HG03354 (cell line): Measurements from ENCODE around the gene KANK2.
"Not testable (repeated sequence)": the region's sequence is repeated elsewhere in the genome, so short reads cannot be mapped to it uniquely, and the experiment has no call there.

Experiments
- ATAC-seq: cut with Tn5 transposase; IDR thresholded peaks from one replicate; pipeline ENCODE4 v1.9.1; 2021; ENCODE audit warnings: mild to moderate bottlenecking; ENCODE audit not compliant: unreplicated experiment, poor library complexity, severe bottlenecking

Gene KANK2

GRCh38 chr19:11152318-11153062, 44.9 kb downstream of the KANK2 start:
- no peak for ATAC-seq

DNA sequence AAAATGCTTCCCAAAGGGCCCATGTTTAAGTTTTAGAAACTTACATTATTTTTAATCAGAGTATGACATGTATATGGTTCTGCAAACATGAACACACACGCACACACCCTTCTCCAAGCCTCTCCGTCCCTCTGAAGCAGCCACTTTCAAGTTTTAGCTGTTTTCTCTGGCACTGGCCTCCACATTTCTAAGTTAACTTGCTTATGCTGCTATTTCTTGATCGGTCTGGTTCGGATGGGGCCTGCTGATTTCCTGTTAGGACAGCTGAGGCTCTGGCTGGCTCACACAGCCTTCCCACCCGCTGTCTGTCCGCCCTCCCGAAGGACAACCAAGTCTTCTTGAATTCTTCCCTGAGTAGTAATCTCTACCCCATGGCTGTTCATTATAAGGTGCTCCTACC, 46.2 kb downstream of the KANK2 start:
- no peak for ATAC-seq

DNA sequence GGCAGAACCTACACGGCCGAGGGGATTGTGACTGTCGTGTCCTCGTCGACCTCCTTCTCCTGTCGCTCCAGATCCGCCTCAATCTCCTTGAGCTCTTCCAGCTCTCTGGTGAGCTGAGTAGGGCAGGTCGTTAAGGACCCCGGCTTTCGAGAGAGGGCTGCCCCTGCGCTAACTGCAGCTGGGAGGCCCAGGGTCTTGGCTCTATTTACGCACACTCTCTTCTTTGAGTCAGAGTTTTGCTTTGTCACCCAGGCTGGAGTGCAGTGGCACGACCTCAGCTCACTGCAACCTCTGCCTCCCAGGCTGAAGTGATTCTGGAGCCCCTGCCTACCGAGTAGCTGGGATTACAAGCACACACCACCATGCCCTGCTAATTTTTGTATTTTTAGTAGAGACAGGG, 49.3 kb downstream of the KANK2 start:
- no peak for ATAC-seq

GRCh38 chr19:11145536-11145924, 51.8 kb downstream of the KANK2 start:
- ATAC-seq: no peak

DNA sequence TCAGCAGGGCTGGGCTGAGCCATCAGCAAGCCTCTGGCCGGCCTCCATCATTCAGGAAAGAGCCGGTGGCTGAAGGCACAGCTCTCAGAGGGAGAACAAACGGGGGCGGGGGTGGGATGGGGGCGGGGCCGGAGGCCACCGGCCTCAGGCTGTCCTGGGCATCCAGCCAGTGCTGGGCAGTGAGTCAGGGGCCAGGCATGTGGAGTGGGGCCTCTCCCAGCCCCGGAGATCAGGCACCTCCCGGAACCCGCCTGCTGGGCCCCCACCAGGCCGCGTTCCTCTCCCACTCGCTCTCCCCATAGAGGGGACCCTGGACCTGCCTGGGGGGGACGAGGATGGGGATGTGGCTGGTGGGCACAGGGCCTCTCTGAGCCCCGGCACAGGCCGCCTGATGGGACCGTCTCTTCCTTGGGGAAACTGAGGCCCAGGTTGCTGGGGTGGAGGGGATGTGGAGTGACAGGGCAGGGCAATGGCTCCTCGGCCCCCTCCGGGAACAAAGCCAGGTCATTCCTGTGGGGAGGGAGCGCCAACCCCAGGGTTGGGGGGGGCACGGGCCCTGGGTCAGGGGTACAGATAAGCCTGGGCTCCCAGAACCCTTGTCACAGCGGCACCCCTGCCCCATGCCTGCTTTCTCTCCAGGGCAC, 54.7 kb downstream of the KANK2 start:
- ATAC-seq: no peak

DNA sequence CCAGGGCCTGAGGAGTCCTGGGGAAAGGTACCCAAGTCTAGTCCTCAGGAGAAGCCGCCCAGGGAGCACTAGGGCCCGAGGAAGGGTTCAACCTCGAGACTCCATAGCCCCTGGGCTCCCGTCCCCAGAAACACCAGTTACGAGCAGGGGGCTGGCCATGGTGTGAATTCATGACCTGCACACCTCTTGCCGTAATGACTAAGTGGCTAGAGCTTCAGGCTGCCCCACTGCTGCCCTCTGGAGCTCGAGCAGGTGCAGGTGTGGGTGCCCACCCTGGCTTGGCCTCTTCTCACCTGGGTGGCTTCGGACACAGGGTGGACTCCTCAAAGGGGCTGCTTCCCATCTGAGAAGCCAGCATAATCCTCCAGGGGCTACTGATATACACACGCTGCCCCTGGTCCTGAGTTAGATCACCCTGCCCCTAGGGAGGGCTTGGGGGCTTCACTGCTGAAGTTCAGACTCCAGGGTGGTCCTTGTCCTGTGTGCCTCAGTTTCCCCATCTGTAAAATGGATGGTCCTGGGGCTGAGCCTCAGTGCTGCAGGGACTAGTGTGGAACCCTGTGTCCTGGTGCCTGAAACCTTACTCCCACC, 55.3 kb downstream of the KANK2 start:
- no peak for ATAC-seq

GRCh38 chr19:11140896-11141295, 56.4 kb downstream of the KANK2 start:
- no peak for ATAC-seq

DNA sequence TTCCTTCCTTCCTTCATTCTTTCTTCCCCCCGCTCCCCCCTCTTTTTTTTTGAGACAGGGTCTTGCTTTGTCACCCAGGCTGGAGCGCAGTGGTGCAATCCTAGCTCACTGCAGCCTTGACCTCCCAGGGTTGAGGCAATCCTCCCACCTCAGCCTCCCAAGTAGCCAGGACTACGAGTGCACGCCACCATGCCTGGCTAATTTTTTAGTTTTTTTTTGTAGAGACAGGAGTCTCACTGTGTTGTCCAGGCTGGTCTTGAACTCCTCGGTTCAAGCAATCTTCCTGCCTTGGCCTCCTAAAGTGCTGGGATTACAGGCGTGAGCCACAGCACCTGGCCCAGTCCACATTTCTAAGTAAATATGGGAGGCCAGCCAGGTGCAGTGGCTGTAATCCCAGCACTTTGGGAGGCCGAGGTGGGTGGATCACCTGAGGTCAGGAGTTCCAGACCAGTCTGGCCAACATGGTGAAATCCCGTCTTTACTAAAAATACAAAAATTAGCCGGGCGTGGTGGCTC, 57.3 kb downstream of the KANK2 start:
- not testable (repeated sequence) for ATAC-seq

DNA sequence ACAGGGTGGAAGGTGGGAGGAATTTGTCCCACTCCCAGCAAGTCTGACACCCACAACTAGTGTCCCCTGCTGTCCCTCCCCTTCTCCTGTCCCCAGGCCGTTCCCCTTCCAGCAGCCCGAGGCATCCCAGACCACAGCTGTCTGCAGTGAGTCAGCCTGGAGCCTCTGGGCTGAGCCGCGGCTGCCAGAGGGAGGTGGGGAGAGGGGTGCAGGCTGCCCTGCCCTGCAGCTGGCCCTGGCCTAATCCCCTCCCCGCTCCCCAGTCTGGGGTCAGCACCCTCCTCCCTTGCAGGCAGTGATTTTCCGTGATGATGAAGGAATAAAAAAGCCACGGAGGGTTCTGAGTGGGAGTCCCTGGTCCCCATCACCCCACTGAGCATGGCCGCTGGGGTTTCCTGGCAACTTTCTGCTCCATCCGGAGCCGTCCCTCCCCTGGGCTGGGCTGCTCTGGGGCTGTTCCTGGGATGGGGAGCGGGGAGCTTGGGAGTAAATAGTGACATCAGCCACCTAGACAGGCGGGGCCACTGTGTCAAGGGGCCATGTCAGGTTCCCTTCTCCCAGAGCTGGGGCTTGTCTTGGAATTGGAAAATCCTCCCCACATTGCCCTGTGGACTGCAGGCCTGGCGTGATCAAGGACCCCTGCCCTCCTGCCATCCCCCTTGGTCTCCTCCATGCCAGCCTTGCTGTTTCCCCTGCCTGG, 58.6 kb downstream of the KANK2 start:
- ATAC-seq: no peak

- ATAC-seq: no peak
Measured at GRCh38 chr19:11137542-11138384, 59.6 kb downstream of the KANK2 start.

GRCh38 chr19:11136400-11137101, 60.8 kb downstream of the KANK2 start:
- no peak for ATAC-seq

- ATAC-seq: no peak
Measured at GRCh38 chr19:11131471-11131870, 65.9 kb downstream of the KANK2 start.

DNA sequence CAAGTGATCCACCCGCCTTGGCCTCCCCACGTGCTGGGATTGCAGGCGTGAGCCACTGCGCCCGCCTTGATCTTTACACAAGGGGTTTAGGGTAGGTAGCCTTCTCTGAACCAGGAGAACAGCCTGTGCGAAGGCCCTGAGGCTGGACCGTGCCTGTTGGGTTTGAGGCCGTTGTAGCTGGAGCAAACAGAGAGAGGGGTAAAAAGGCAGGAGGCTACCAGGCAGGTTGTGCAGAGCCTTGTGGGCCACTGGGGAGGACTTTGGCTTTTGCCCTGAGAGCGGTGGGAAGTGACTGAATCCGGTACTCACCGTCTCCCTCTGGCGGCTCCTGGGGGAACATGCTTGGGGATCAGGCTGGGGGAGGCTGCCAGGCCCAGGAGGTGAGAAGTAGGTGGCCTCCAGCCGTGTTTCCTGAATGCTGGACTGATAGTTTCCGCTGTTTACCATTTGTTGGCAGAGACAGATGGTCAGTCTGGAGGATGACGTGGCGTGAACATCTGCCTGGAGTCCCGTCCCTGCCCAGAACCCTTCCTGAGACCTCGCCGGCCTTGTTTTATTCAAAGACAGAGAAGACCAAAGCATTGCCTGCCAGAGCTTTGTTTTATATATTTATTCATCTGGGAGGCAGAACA, 66.4 kb downstream of the KANK2 start:
- ATAC-seq: no peak

DNA sequence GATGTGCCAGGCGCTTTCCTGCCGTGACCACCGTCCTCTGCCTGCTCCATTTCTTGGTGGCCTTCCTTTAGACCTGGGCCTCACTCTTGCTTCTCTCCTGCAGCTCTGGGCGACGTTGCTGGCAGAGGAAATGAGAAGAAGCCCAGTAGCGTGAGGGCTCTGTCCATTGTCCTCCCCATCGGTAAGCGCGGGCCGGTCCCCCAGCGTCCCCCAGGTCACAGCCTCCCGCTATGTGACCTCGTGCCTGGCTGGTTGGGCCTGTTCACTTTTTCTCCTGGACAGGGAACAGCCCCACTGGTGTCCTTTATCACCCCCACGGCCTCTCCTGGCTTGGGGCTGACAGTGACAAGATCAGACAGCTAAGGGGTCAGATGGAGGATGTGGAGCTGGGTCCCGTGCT, 69.4 kb downstream of the KANK2 start:
- no peak for ATAC-seq

- ATAC-seq: no peak
Measured at GRCh38 chr19:11125994-11126685, 71.2 kb downstream of the KANK2 start.

DNA sequence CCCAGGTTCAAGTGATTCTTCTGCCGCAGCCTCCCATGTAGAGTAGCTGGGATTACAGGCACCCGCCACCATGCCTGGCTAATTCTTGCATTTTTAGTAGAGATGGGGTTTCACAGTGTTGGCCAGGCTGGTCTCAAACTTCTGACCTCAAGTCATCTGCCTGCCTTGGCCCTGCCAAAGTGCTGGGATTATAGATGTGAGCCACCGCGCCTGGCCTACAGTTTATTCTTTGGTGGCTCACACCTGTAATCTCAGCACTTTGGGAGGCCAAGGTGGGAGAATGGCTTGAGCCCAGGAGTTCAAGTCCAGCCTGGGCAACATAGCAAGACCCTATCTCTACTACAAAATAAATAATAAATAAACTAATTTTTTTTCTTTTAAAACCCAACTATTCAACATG, 73.2 kb downstream of the KANK2 start:
- ATAC-seq: not testable (repeated sequence)

- ATAC-seq: no peak
Measured at GRCh38 chr19:11123114-11123513, 74.2 kb downstream of the KANK2 start.

DNA sequence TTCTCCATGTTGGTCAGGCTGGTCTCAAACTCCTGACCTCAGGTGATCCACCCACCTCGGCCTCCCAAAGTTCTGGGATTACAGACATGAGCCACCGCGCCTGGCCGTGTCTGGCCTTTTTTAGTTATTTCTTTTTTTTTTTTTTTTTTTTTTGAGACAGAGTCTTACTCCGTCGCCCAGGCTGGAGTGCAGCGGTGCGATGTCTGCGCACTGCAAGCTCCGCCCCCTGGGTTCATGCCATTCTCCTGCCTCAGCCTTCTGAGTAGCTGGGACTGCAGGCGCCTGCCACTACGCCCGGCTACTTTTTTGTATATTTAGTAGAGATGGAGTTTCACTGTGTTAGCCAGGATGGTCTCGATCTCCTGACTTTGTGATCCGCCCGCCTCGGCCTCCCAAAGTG, 75.4 kb downstream of the KANK2 start:
- not testable (repeated sequence) for ATAC-seq
